Transverse colon (tissue), 4 donors: ENCODE data around the gene PLXNA2. TPM values are rescaled to one million over a fixed set of nuclear protein-coding genes. Genes with fewer than 3 reads are reported as not detected.

Experiments
- DNase-seq: peaks from one replicate; pipeline ENCODE4 v3.0.0-alpha.2; 2019
- H3K27ac ChIP-seq, 4 donors: fragments of 200-600 bp; sonication (generic); 2 replicates each; pipeline ENCODE4 v1.5.1; 2016 to 2018; ENCODE audit warnings: inconsistent platforms in 4 of 4
- H3K27me3 ChIP-seq: fragments of 200-600 bp; sonication (generic); 2 replicates; pipeline ENCODE4 v1.5.1; 2017; ENCODE audit warnings: inconsistent platforms
- H3K36me3 ChIP-seq, 4 donors: fragments of 200-600 bp; sonication (generic); 2 replicates each; pipeline ENCODE4 v1.5.1; 2017 to 2019; ENCODE audit warnings: inconsistent platforms in 4 of 4
- H3K4me1 ChIP-seq, 4 donors: fragments of 200-600 bp; sonication (generic); 2 replicates each; pipeline ENCODE4 v1.5.1; 2017 to 2020; ENCODE audit warnings: inconsistent platforms in 4 of 4
- H3K4me3 ChIP-seq, 4 donors: fragments of 200-600 bp; sonication (generic); 1 replicate in 1 of 4; 2 replicates in 3 of 4; pipeline versions ENCODE4 v1.5.1 to v1.6.1; 2017 to 2019; ENCODE audit warnings: inconsistent platforms in 4 of 4
- H3K9me3 ChIP-seq, 2 donors: fragments of 200-600 bp; sonication (generic); 2 replicates each; pipeline ENCODE4 v1.5.1; 2017 to 2019; ENCODE audit warnings: inconsistent platforms in 2 of 2
- CTCF ChIP-seq, 5 experiments: fragments of 200-600 bp in 3 of 5; fragments of 450-650 bp in 2 of 5; sonication (generic) in 3 of 5; IDR thresholded peaks; 1 replicate in 2 of 5; 2 replicates in 3 of 5; pipeline ENCODE4 v1.5.1; 2016 to 2017; ENCODE audit warnings: antibody characterized with exemption in 5 of 5, inconsistent platforms in 3 of 5, mild to moderate bottlenecking in 2 of 5, moderate library complexity in 1 of 5
- EP300 ChIP-seq: sonication (generic); formaldehyde crosslinking; IDR thresholded peaks from one replicate; pipeline ENCODE4 v1.6.1; 2017; ENCODE audit warnings: antibody characterized with exemption, low read depth
- POLR2A ChIP-seq: fragments of 450-650 bp; IDR thresholded peaks from one replicate; pipeline ENCODE4 v1.6.1; 2016; ENCODE audit warnings: antibody characterized with exemption, mild to moderate bottlenecking, moderate library complexity
- POLR2AphosphoS5 ChIP-seq, 3 donors: sonication (generic); formaldehyde crosslinking; IDR thresholded peaks; one replicate each; pipeline ENCODE4 v1.6.1; 2016; ENCODE audit warnings: antibody characterized with exemption in 3 of 3
- WGBS, 2 donors: methylation state at CpG; one replicate each; pipeline ENCODE4 v1.1.5; 2018; ENCODE audit warnings: low coverage in 1 of 2; 5-methylcytosine and 5-hydroxymethylcytosine counted together
- in situ Hi-C, 4 donors: fragments of 200-750 bp; cut with MboI; loops; one replicate each; pipeline versions ENCODE4 v1.15.0 to v1.15.1; 2017; ENCODE audit warnings: low sequenced_read_pairs in 3 of 4, low pct_ligation_motif_present in 1 of 4, low pct_unique_long_range_greater_than_20kb in 1 of 4
- intact Hi-C: fragments of 100-400 bp; cut with DNase I; formaldehyde crosslinking; loops from one replicate; pipeline ENCODE4 v1.15.1; 2023; ENCODE audit warnings: low total_unique reads
- total RNA-seq, 4 donors: library from RNA; depleted of rRNA; stranded (reverse); fragments of >200 nt; gene quantifications; one replicate each; pipeline ENCODE4 v1.1.0, GENCODE V29; 2016

Gene PLXNA2
- total RNA-seq, 4 donors from 2014 or later, result 77.4 to 140 (median 85.5) TPM

GRCh38 chr1:208002078-208002477, 242.1 kb downstream of the PLXNA2 start:
- no peak overlapping the region for H3K4me3 ChIP-seq
- H3K4me1 ChIP-seq, result peaks cover 0 to 2% (median 0%) of the 10 kb centered on the region in 4 donors
- no peaks in the 10 kb centered on the region for H3K27me3 ChIP-seq
- H3K9me3 ChIP-seq, result no peaks in the 10 kb centered on the region
- intact Hi-C loops, result loop anchor here (10.0 kb wide), 1 partner anchor 1023 kb away; no protein-coding TSS in a partner anchor
- no peak for DNase-seq
- in situ Hi-C loops, result no loop called here
- H3K27ac ChIP-seq, result no peak overlapping the region
- TF ChIP-seq CTCF (IDR thresholded peaks at IDR 0.05), result no peak
- TF ChIP-seq EP300, result no peak
- no peak for TF ChIP-seq POLR2A
- TF ChIP-seq POLR2AphosphoS5 (IDR thresholded peaks at IDR 0.05), result no peak
- no peaks in the 10 kb centered on the region for H3K36me3 ChIP-seq
- WGBS, 2 donors, result 96 to 97% methylated on average over 4 to 6 of the region's 6 CpGs

DNA sequence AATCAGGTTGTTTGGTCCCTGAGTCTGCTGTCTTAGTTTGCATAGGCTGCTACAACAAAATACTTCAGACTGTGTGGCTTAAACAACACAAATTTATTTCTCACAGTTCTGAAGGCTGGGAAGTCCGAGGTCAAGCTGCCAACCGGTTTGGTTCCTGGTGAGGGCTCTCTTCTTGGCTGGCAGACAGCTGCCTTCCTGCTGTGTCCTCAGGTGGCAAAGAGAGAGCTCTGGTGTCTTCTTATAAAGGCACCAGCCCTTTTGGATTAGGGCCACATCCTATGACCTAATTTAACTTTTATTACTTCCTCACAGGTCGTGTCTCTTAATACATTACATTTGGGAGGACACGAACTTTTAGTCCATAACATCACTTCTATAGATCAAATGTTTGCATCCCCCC, 243.7 kb downstream of the PLXNA2 start:
- in situ Hi-C loops (no loop called here), intact Hi-C loops (loop anchor here (10.0 kb wide), 1 partner anchor 1024 kb away; no protein-coding TSS in a partner anchor)
- no peak for TF ChIP-seq POLR2AphosphoS5 (IDR thresholded peaks at IDR 0.05)
- TF ChIP-seq CTCF (IDR thresholded peaks at IDR 0.05), result no peak
- no peak for TF ChIP-seq EP300
- TF ChIP-seq POLR2A, result no peak
- WGBS, 2 donors, result 20 to 57% methylated on average over 2 to 4 of the region's 4 CpGs
- Histone ChIP-seq H3K4me3 (no peak overlapping the region), H3K4me1 (peaks cover 0 to 2% (median 0%) of the 10 kb centered on the region in 4 donors), H3K36me3 (no peaks in the 10 kb centered on the region), H3K9me3 (no peaks in the 10 kb centered on the region), H3K27ac (no peak overlapping the region), H3K27me3 (no peaks in the 10 kb centered on the region)
- no peak for DNase-seq

GRCh38 chr1:207999972-208000371, 244.2 kb downstream of the PLXNA2 start:
- no peaks in the 10 kb centered on the region for H3K9me3 ChIP-seq
- no peak for DNase-seq
- no peak for TF ChIP-seq CTCF (IDR thresholded peaks at IDR 0.05)
- no peak for TF ChIP-seq POLR2AphosphoS5 (IDR thresholded peaks at IDR 0.05)
- TF ChIP-seq POLR2A, result no peak
- TF ChIP-seq EP300, result no peak
- no peaks in the 10 kb centered on the region for H3K27me3 ChIP-seq
- in situ Hi-C loops (no loop called here), intact Hi-C loops (loop anchor here (10.0 kb wide), 1 partner anchor 1025 kb away; no protein-coding TSS in a partner anchor)
- H3K4me1 ChIP-seq, result peaks cover 0 to 2% (median 0%) of the 10 kb centered on the region in 4 donors
- no peak overlapping the region for H3K4me3 ChIP-seq
- no peaks in the 10 kb centered on the region for H3K36me3 ChIP-seq
- H3K27ac ChIP-seq, result no peak overlapping the region

DNA sequence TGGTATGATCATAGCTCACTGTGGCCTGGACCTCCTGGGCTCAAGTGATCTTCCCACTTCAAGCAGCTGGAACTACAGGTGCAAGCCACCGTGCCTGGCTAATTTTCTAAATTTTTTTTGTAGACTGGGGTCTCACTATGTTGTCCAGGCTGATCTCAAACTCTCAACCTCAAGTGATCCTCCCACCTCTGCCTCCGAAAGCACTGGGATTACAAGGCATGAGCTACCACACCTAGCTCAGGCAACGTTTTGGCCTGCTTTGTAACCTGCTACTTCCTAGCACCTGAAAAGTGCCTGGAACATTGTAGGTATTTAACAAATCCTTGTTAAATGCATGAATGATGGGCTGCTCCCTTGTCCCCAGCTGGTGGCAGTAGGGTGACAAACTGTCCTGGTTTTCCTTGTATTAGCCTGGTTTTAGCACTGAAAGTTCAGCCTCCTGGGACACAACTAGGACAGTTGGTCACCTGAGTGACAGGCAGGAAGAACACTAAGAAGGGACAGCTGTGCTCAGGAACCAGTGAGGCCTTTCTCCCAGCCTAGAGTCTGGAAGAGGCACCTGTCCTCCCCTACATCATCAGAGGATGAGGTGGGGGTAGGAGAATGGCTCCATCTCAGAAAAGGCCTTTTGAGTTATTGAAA, 244.8 kb downstream of the PLXNA2 start:
- intact Hi-C loops (no loop called here), in situ Hi-C loops (no loop called here)
- H3K36me3 ChIP-seq, result no peaks in the 10 kb centered on the region
- no peak overlapping the region for H3K27ac ChIP-seq
- DNase-seq, result no peak
- TF ChIP-seq EP300 (no peak), POLR2AphosphoS5 (IDR thresholded peaks at IDR 0.05) (no peak), CTCF (IDR thresholded peaks at IDR 0.05) (no peak), POLR2A (no peak)
- WGBS, 2 donors, result 75% methylated on average over 3 of the region's 3 CpGs; no CpG with 5 or more reads in 1 of the 2 donors
- H3K4me3 ChIP-seq, result no peak overlapping the region
- peaks cover 0 to 2% (median 0%) of the 10 kb centered on the region in 4 donors for H3K4me1 ChIP-seq
- H3K9me3 ChIP-seq, result no peaks in the 10 kb centered on the region
- no peaks in the 10 kb centered on the region for H3K27me3 ChIP-seq
